ENCODE data around the gene FLVCR2.

DNA sequence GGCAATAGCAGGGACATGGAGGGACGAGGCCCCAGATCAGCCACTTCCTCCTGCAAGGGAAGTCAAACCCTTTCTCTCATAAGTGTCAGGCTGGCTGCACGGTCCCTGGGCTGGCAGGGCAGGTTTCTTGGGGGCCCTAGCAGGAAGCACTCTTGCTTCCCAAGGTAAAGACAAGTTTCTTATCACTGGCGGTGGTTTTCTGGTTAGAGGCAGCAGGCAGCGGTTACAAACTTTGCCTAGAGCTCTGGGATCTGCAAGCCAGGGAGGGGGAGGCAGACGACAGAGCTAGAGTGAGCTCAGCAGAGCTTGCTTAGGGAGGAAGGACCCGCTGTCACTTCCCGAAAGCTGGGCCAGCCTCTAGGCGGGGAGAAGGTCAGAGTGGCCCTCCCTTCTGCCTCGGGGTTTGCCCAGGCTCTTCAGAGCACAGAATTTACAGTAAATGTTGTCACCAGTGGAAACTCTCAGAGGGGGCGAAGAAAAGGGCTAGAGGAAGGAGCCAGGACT, 35.8 kb upstream of the FLVCR2 start:
- TF ChIP-seq, protein P1, sequence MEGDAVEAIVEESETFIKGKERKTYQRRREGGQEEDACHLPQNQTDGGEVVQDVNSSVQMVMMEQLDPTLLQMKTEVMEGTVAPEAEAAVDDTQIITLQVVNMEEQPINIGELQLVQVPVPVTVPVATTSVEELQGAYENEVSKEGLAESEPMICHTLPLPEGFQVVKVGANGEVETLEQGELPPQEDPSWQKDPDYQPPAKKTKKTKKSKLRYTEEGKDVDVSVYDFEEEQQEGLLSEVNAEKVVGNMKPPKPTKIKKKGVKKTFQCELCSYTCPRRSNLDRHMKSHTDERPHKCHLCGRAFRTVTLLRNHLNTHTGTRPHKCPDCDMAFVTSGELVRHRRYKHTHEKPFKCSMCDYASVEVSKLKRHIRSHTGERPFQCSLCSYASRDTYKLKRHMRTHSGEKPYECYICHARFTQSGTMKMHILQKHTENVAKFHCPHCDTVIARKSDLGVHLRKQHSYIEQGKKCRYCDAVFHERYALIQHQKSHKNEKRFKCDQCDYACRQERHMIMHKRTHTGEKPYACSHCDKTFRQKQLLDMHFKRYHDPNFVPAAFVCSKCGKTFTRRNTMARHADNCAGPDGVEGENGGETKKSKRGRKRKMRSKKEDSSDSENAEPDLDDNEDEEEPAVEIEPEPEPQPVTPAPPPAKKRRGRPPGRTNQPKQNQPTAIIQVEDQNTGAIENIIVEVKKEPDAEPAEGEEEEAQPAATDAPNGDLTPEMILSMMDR (IDR thresholded peaks at IDR 0.05) = no peak
- no peak for TF ChIP-seq POLR2A (IDR thresholded peaks at IDR 0.05)

Data from vagina (tissue), 2 donors.